GM19468 (cell line): Measurements from ENCODE around the gene TPK1.
"Not testable (repeated sequence)": the region's sequence is repeated elsewhere in the genome, so short reads cannot be mapped to it uniquely, and the experiment has no call there.

Source experiments
- ATAC-seq: cut with Tn5 transposase; IDR thresholded peaks from one replicate; pipeline ENCODE4 v1.9.1; 2021; ENCODE audit warnings: mild to moderate bottlenecking, moderate library complexity, moderate number of reproducible peaks; ENCODE audit not compliant: unreplicated experiment; ENCODE audit errors: extremely low read depth

TPK1 gene

GRCh38 chr7:144438759-144439158 is 397.1 kb downstream of the TPK1 start:
- ATAC-seq = no peak

- ATAC-seq = peak; percentile 70
Measured at GRCh38 chr7:144437370-144438191, 398.3 kb downstream of the TPK1 start.

- no peak for ATAC-seq
Measured at GRCh38 chr7:144436500-144436899, 399.4 kb downstream of the TPK1 start.

GRCh38 chr7:144428431-144428830 is 407.4 kb downstream of the TPK1 start:
- ATAC-seq = no peak

- not testable (repeated sequence) for ATAC-seq
Measured at GRCh38 chr7:144427539-144427938, 408.3 kb downstream of the TPK1 start.

- not testable (repeated sequence) for ATAC-seq
Measured at GRCh38 chr7:144418931-144419330, 416.9 kb downstream of the TPK1 start.

- ATAC-seq = no peak
Measured at GRCh38 chr7:144416341-144416740, 419.5 kb downstream of the TPK1 start.

- no peak for ATAC-seq
Measured at GRCh38 chr7:144415858-144416257, 420.0 kb downstream of the TPK1 start.

- ATAC-seq = no peak
Measured at GRCh38 chr7:144414815-144415214, 421.0 kb downstream of the TPK1 start.

- ATAC-seq = no peak
Measured at GRCh38 chr7:144410441-144410840, 425.4 kb downstream of the TPK1 start.

- ATAC-seq = no peak
Measured at GRCh38 chr7:144408121-144408520, 427.7 kb downstream of the TPK1 start.

- ATAC-seq = no peak
Measured at GRCh38 chr7:144407266-144407931, 428.5 kb downstream of the TPK1 start.

GRCh38 chr7:144404946-144405345 is 430.9 kb downstream of the TPK1 start:
- ATAC-seq = no peak

- ATAC-seq = no peak
Measured at GRCh38 chr7:144403649-144404061, 432.2 kb downstream of the TPK1 start, which contains the start of gene NOBOX. NOBOX (minus strand) TSS chr7:144403693.

GRCh38 chr7:144403102-144403501 is 432.8 kb downstream of the TPK1 start:
- no peak for ATAC-seq
